Suprapubic skin (tissue), 4 donors: ENCODE results near the gene ABCA6. TPM values are rescaled to one million over a fixed set of nuclear protein-coding genes. Genes with fewer than 3 reads are reported as not detected.
A peak's percentile ranks its signal among the peaks of the same experiment; 100 is the strongest.

Experiments used
- DNase-seq, 2 donors: peaks; one replicate each; pipeline ENCODE4 v3.0.0-alpha.2; 2019; ENCODE audit warnings: low spot score in 2 of 2
- H3K27ac ChIP-seq: fragments of 200-600 bp; sonication (generic); one replicate; pipeline ENCODE4 v1.5.1; 2019
- H3K27me3 ChIP-seq: fragments of 200-600 bp; sonication (generic); one replicate; pipeline ENCODE4 v1.5.1; 2019
- H3K36me3 ChIP-seq: fragments of 200-600 bp; sonication (generic); one replicate; pipeline ENCODE4 v1.5.1; 2019
- H3K4me1 ChIP-seq: fragments of 200-600 bp; sonication (generic); one replicate; pipeline ENCODE4 v1.5.1; 2019
- H3K4me3 ChIP-seq: fragments of 200-600 bp; sonication (generic); one replicate; pipeline ENCODE4 v1.5.1; 2019; ENCODE audit warnings: mild to moderate bottlenecking
- H3K9me3 ChIP-seq: fragments of 200-600 bp; sonication (generic); one replicate; pipeline ENCODE4 v1.5.1; 2019
- CTCF ChIP-seq, 2 donors: fragments of 200-600 bp in 1 of 2; fragments of 450-650 bp in 1 of 2; sonication (generic) in 1 of 2; IDR thresholded peaks; one replicate each; pipeline ENCODE4 v1.5.1; 2016 to 2019; ENCODE audit warnings: antibody characterized with exemption in 2 of 2, mild to moderate bottlenecking in 1 of 2, moderate library complexity in 1 of 2
- EP300 ChIP-seq: sonication (generic); formaldehyde crosslinking; IDR thresholded peaks from one replicate; pipeline ENCODE4 v1.6.1; 2017; ENCODE audit warnings: antibody characterized with exemption
- POLR2A ChIP-seq, 2 donors: fragments of 450-650 bp; IDR thresholded peaks; one replicate each; pipeline ENCODE4 v1.6.1; 2017; ENCODE audit warnings: antibody characterized with exemption in 2 of 2, mild to moderate bottlenecking in 2 of 2, moderate library complexity in 2 of 2
- POLR2AphosphoS5 ChIP-seq, 3 donors: sonication (generic); formaldehyde crosslinking; IDR thresholded peaks; one replicate each; pipeline ENCODE4 v1.6.1; 2017; ENCODE audit warnings: antibody characterized with exemption in 3 of 3
- WGBS: methylation state at CpG from one replicate; pipeline ENCODE4 v1.1.5; 2018; 5-methylcytosine and 5-hydroxymethylcytosine counted together
- total RNA-seq, 4 donors: library from RNA; depleted of rRNA; stranded (reverse); fragments of >200 nt; gene quantifications; one replicate each; pipeline ENCODE4 v1.1.0, GENCODE V29; 2016

Gene ABCA6
- 10 to 100 TPM in 2 of 4 donors, 1 to 10 TPM in 2; 6.6 to 43.0 (median 17.8) TPM for total RNA-seq

GRCh38 chr17:69141431-69142174, at the start of gene ABCA6:
Gene ABCA6, minus strand, starts transcription at chr17:69141895. Its CDS starts 1,192 bp downstream, at chr17:69140703.
- DNase-seq = no peak
- Histone ChIP-seq H3K4me1 (peaks cover 21% of the 10 kb centered on the region), H3K36me3 (no peaks in the 10 kb centered on the region), H3K9me3 (no peaks in the 10 kb centered on the region), H3K4me3 (peak within 1 kb of the TSS; percentile 45), H3K27me3 (no peaks in the 10 kb centered on the region), H3K27ac (peak within 1 kb of the TSS; percentile 62)
- WGBS = 31% methylated on average over 4 of the region's 4 CpGs
- no peak for TF ChIP-seq EP300
- TF ChIP-seq POLR2AphosphoS5 (IDR thresholded peaks at IDR 0.05) = no peak
- no peak for TF ChIP-seq POLR2A (IDR thresholded peaks at IDR 0.05)
- TF ChIP-seq CTCF (IDR thresholded peaks at IDR 0.05) = no peak

- Histone ChIP-seq H3K4me1 (no peaks in the 10 kb centered on the region), H3K27me3 (no peaks in the 10 kb centered on the region), H3K4me3 (no peak overlapping the region), H3K9me3 (no peaks in the 10 kb centered on the region), H3K36me3 (peaks cover 6% of the 10 kb centered on the region), H3K27ac (no peak overlapping the region)
- DNase-seq = no peak
- WGBS = 78% methylated on average over 2 of the region's 2 CpGs
- TF ChIP-seq POLR2A (IDR thresholded peaks at IDR 0.05) (no peak), EP300 (no peak), POLR2AphosphoS5 (IDR thresholded peaks at IDR 0.05) (no peak), CTCF (IDR thresholded peaks at IDR 0.05) (no peak)
Observed at GRCh38 chr17:69188796-69189195, 47.1 kb upstream of the ABCA6 start.

- H3K4me3 ChIP-seq = no peak overlapping the region
- DNase-seq = no peak
- peaks cover 6% of the 10 kb centered on the region for H3K36me3 ChIP-seq
- WGBS = 64% methylated on average over 1 of the region's 1 CpG
- no peak overlapping the region for H3K27ac ChIP-seq
- H3K4me1 ChIP-seq = no peaks in the 10 kb centered on the region
- no peak for TF ChIP-seq CTCF (IDR thresholded peaks at IDR 0.05)
- H3K27me3 ChIP-seq = no peaks in the 10 kb centered on the region
- H3K9me3 ChIP-seq = no peaks in the 10 kb centered on the region
Observed at GRCh38 chr17:69188064-69188463, 46.4 kb upstream of the ABCA6 start.

GRCh38 chr17:69187294-69187693, 45.6 kb upstream of the ABCA6 start:
- H3K27me3 ChIP-seq = no peaks in the 10 kb centered on the region
- H3K4me1 ChIP-seq = no peaks in the 10 kb centered on the region
- no peaks in the 10 kb centered on the region for H3K9me3 ChIP-seq
- TF ChIP-seq POLR2AphosphoS5 (IDR thresholded peaks at IDR 0.05) = no peak
- TF ChIP-seq CTCF (IDR thresholded peaks at IDR 0.05) = no peak
- TF ChIP-seq EP300 = no peak
- TF ChIP-seq POLR2A (IDR thresholded peaks at IDR 0.05) = no peak
- no peak for DNase-seq
- no peak overlapping the region for H3K27ac ChIP-seq
- H3K4me3 ChIP-seq = no peak overlapping the region
- H3K36me3 ChIP-seq = peaks cover 6% of the 10 kb centered on the region

GRCh38 chr17:69179227-69179952, 37.7 kb upstream of the ABCA6 start:
- TF ChIP-seq CTCF (IDR thresholded peaks at IDR 0.05) (no peak), POLR2AphosphoS5 (IDR thresholded peaks at IDR 0.05) (no peak), POLR2A (IDR thresholded peaks at IDR 0.05) (no peak), EP300 (no peak)
- H3K4me1 ChIP-seq = peaks cover 8% of the 10 kb centered on the region
- H3K27ac ChIP-seq = no peak overlapping the region
- DNase-seq = no peak
- H3K9me3 ChIP-seq = no peaks in the 10 kb centered on the region
- 58% methylated on average over 4 of the region's 4 CpGs for WGBS
- no peak overlapping the region for H3K4me3 ChIP-seq
- H3K27me3 ChIP-seq = no peaks in the 10 kb centered on the region
- H3K36me3 ChIP-seq = no peaks in the 10 kb centered on the region
